SU-DHL-6 (cell line): ENCODE data around the gene OSM.

Experiments used
- EZH2phosphoT487 ChIP-seq: fragments of 200-600 bp; sonication (generic), shearing (Covaris generic); conservative IDR thresholded peaks from 2 replicates; pipeline ENCODE4 v1.6.1; 2018; ENCODE audit warnings: mild to moderate bottlenecking, antibody characterized with exemption, low read length, moderate library complexity, mixed read lengths
- TF ChIP-seq, protein P1 (sequence below): fragments of 200-600 bp; sonication (generic); IDR thresholded peaks from one replicate; pipeline ENCODE4 v1.5.1; 2017; ENCODE audit warnings: antibody characterized with exemption, mild to moderate bottlenecking, low read length, moderate library complexity; ENCODE audit not compliant: insufficient read depth, poor library complexity, severe bottlenecking

DNA sequence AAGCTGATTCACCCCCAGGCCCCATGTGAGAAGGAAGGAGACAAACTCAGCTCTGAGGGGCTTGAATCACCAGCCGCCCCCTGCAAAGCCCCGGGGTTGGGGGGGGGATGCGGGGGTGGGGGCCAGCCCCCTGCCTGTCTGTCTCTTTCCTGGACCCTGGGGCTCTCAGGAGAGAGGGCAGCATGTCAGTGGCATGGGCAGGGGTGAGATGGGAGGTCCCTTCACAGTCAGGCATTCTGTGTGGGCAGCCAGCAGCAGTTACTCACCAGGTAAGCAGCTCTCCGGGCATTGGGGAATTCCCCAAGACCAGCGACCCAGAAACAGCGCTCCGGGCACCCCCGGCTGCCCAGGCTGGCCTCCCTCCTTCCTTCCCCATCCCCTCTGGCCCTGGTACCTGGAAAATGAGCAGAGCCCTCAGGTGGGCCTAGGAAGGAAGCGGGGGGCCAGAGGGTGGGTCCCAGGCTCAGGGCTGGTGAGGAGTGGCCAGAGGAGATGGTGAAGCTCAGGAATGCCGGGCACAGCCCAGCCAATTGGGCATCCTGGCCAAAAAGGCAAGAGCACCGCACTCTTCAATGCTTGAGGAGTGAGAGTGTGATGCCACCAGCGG, 15.9 kb downstream of the OSM start:
- no peak for TF ChIP-seq EZH2phosphoT487
- TF ChIP-seq, protein P1, sequence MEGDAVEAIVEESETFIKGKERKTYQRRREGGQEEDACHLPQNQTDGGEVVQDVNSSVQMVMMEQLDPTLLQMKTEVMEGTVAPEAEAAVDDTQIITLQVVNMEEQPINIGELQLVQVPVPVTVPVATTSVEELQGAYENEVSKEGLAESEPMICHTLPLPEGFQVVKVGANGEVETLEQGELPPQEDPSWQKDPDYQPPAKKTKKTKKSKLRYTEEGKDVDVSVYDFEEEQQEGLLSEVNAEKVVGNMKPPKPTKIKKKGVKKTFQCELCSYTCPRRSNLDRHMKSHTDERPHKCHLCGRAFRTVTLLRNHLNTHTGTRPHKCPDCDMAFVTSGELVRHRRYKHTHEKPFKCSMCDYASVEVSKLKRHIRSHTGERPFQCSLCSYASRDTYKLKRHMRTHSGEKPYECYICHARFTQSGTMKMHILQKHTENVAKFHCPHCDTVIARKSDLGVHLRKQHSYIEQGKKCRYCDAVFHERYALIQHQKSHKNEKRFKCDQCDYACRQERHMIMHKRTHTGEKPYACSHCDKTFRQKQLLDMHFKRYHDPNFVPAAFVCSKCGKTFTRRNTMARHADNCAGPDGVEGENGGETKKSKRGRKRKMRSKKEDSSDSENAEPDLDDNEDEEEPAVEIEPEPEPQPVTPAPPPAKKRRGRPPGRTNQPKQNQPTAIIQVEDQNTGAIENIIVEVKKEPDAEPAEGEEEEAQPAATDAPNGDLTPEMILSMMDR, result no peak
